Gastroesophageal sphincter (tissue), 4 donors: ENCODE data around the gene JPT1. TPM values are rescaled to one million over a fixed set of nuclear protein-coding genes. Genes with fewer than 3 reads are reported as not detected.

Experiments used
- ATAC-seq: fragments of 150-250 bp; one replicate; pipeline ENCODE4 v1.9.1; 2016; ENCODE audit warnings: mild to moderate bottlenecking, moderate library complexity
- H3K27ac ChIP-seq, 4 donors: fragments of 200-600 bp; sonication (generic) in 3 of 4; 1 replicate in 3 of 4; 2 replicates in 1 of 4; pipeline ENCODE4 v1.5.1; 2016 to 2019
- H3K27me3 ChIP-seq: fragments of 200-600 bp; sonication (generic); one replicate; pipeline ENCODE4 v1.5.1; 2019
- H3K36me3 ChIP-seq, 2 donors: fragments of 200-600 bp; sonication (generic); one replicate each; pipeline ENCODE4 v1.5.1; 2019; ENCODE audit warnings: control low read depth in 1 of 2
- H3K4me1 ChIP-seq, 3 donors: fragments of 200-600 bp; sonication (generic); 1 replicate in 2 of 3; 2 replicates in 1 of 3; pipeline ENCODE4 v1.5.1; 2016 to 2019; ENCODE audit warnings: control low read depth in 2 of 3
- H3K4me3 ChIP-seq, 2 donors: fragments of 200-600 bp; sonication (generic); one replicate each; pipeline ENCODE4 v1.5.1; 2019; ENCODE audit warnings: mild to moderate bottlenecking in 1 of 2, moderate library complexity in 1 of 2
- H3K9me3 ChIP-seq, 3 donors: fragments of 200-600 bp; sonication (generic); one replicate each; pipeline ENCODE4 v1.5.1; 2017 to 2019; ENCODE audit warnings: control low read depth in 2 of 3
- EP300 ChIP-seq: sonication (generic); formaldehyde crosslinking; IDR thresholded peaks from one replicate; pipeline ENCODE4 v1.6.1; 2017; ENCODE audit warnings: antibody characterized with exemption, mild to moderate bottlenecking
- POLR2A ChIP-seq, 2 donors: fragments of 450-650 bp; IDR thresholded peaks; one replicate each; pipeline ENCODE4 v1.6.1; 2017; ENCODE audit warnings: antibody characterized with exemption in 2 of 2, mild to moderate bottlenecking in 2 of 2, moderate library complexity in 1 of 2
- POLR2AphosphoS5 ChIP-seq: sonication (generic); formaldehyde crosslinking; IDR thresholded peaks from one replicate; pipeline ENCODE4 v1.6.1; 2017; ENCODE audit warnings: antibody characterized with exemption
- WGBS, 2 donors: methylation state at CpG; one replicate each; pipeline ENCODE4 v1.1.5; 2018; ENCODE audit warnings: low coverage in 1 of 2; 5-methylcytosine and 5-hydroxymethylcytosine counted together
- total RNA-seq, 4 donors: library from RNA; depleted of rRNA; stranded (reverse); fragments of >200 nt; gene quantifications; one replicate each; pipeline ENCODE4 v1.1.0, GENCODE V29; 2016
- TF ChIP-seq, protein P1 (sequence below), 4 experiments: fragments of 200-600 bp in 2 of 4; fragments of 450-650 bp in 2 of 4; sonication (generic) in 1 of 4; IDR thresholded peaks; one replicate each; pipeline ENCODE4 v1.5.1; 2017 to 2019; ENCODE audit warnings: antibody characterized with exemption in 4 of 4, mild to moderate bottlenecking in 2 of 4, moderate library complexity in 2 of 4

JPT1 gene
- total RNA-seq, 4 donors from 2014 or later, result 9.3 to 48.5 (median 25.0) TPM

DNA sequence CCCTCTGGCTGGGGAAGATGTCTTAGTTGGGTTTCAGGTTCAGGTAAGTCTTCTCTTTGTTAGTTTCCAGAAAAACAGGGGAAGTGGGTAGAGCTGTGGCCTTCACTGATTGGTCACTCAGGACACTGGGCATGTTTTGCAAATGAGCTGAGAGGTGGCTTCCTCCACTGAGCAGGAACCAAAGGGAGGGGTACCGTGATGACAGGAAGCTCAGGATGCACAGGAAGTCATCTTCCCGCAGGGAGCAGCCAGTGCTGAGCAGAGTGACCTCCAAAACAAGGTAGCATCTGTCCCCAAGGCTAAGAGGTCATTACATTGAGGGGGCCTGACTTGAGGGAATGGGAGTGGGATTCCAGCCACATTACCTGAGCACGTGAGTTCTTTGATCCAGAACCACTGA is 28.3 kb downstream of the JPT1 start:
- no peak overlapping the region for H3K27ac ChIP-seq
- H3K9me3 ChIP-seq, result no peaks in the 10 kb centered on the region
- no peak for ATAC-seq
- 48 to 58% methylated on average over 2 to 3 of the region's 3 CpGs for WGBS, 2 donors
- H3K27me3 ChIP-seq, result no peaks in the 10 kb centered on the region
- peaks cover 0 to 26% of the 10 kb centered on the region in 2 donors for H3K36me3 ChIP-seq
- H3K4me3 ChIP-seq, result no peak overlapping the region
- TF ChIP-seq, protein P1, sequence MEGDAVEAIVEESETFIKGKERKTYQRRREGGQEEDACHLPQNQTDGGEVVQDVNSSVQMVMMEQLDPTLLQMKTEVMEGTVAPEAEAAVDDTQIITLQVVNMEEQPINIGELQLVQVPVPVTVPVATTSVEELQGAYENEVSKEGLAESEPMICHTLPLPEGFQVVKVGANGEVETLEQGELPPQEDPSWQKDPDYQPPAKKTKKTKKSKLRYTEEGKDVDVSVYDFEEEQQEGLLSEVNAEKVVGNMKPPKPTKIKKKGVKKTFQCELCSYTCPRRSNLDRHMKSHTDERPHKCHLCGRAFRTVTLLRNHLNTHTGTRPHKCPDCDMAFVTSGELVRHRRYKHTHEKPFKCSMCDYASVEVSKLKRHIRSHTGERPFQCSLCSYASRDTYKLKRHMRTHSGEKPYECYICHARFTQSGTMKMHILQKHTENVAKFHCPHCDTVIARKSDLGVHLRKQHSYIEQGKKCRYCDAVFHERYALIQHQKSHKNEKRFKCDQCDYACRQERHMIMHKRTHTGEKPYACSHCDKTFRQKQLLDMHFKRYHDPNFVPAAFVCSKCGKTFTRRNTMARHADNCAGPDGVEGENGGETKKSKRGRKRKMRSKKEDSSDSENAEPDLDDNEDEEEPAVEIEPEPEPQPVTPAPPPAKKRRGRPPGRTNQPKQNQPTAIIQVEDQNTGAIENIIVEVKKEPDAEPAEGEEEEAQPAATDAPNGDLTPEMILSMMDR (IDR thresholded peaks at IDR 0.05), result no peak
- TF ChIP-seq POLR2A (IDR thresholded peaks at IDR 0.05) (no peak), POLR2AphosphoS5 (no peak), EP300 (no peak)
- H3K4me1 ChIP-seq, result peaks cover 0 to 12% (median 5%) of the 10 kb centered on the region in 3 donors

DNA sequence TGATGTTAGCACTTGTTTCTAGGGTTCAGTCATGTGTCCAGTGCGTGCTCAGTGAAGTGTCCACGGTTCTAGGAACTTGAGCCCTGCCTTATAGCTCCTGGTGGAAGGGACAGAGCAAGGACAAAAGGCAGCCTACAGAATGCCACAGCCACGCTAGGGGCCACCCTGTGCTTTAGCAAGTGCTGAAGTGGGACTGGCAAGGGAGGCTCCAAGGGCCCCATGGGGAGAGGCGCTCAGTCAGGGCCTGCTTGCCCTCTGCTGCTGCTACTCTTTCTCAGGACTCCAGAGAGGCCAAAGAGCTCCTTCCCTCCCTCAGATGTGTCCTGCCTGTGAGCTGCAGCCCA is 29.5 kb downstream of the JPT1 start:
- H3K27ac ChIP-seq, result peak overlapping the region in 2 of 4 donors; percentile 14 to 16

GRCh38 chr17:75124041-75124818 is 30.1 kb downstream of the JPT1 start:
- Histone ChIP-seq H3K9me3 (no peaks in the 10 kb centered on the region), H3K27me3 (no peaks in the 10 kb centered on the region), H3K4me1 (no peaks in the 10 kb centered on the region), H3K36me3 (peaks cover 0 to 23% of the 10 kb centered on the region in 2 donors), H3K4me3 (no peak overlapping the region), H3K27ac (peak overlapping the region in 2 of 4 donors; percentile 14 to 16)
- peak; percentile 55 for ATAC-seq
- TF ChIP-seq, protein P1 (IDR thresholded peaks at IDR 0.05), result no peak
- TF ChIP-seq EP300 (no peak), POLR2AphosphoS5 (no peak), POLR2A (IDR thresholded peaks at IDR 0.05) (no peak)
- WGBS, 2 donors, result 70 to 100% methylated on average over 1 to 2 of the region's 19 CpGs

More for the DNA sequence above, 29.5 kb downstream of the JPT1 start:
- Histone ChIP-seq H3K27me3 (no peaks in the 10 kb centered on the region), H3K36me3 (peaks cover 0 to 27% of the 10 kb centered on the region in 2 donors), H3K9me3 (no peaks in the 10 kb centered on the region), H3K4me1 (no peaks in the 10 kb centered on the region), H3K4me3 (no peak overlapping the region)
- no peak for ATAC-seq
- TF ChIP-seq EP300, result no peak
- WGBS, 2 donors, result no CpG with 5 or more reads among the region's 4 CpGs

DNA sequence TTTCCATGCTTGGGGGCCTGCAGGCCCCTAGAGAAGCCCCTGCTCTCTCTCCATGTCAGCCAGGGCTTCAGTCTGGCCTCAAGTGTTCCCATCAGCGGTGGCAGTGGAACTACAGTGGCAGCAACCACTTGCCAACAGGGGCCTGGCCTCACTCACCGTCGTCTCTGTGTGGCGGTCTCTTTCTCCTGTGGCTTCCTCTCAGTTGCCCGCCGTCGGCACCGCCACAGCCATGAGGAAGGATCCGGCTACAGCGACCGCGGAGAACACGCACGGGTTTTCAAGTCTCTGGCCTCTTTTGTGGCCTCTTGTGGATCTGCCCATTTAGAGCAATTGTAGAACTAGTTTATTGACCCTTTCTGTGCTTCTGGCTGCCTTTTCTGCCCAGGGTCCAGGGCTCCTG is 36.0 kb downstream of the JPT1 start:
- no peak for ATAC-seq
- Histone ChIP-seq H3K4me1 (peaks cover 0 to 31% (median 7%) of the 10 kb centered on the region in 3 donors), H3K27me3 (no peaks in the 10 kb centered on the region), H3K9me3 (no peaks in the 10 kb centered on the region), H3K4me3 (no peak overlapping the region), H3K27ac (no peak overlapping the region), H3K36me3 (peaks cover 0 to 35% of the 10 kb centered on the region in 2 donors)
- WGBS, 2 donors, result 89 to 94% methylated on average over 10 to 13 of the region's 14 CpGs
- TF ChIP-seq, protein P1 (IDR thresholded peaks at IDR 0.05), result no peak
- TF ChIP-seq EP300 (no peak), POLR2AphosphoS5 (no peak), POLR2A (IDR thresholded peaks at IDR 0.05) (no peak)

GRCh38 chr17:75116737-75117136 is 37.6 kb downstream of the JPT1 start:
- peaks cover 0 to 37% (median 7%) of the 10 kb centered on the region in 3 donors for H3K4me1 ChIP-seq
- ATAC-seq, result no peak
- H3K27me3 ChIP-seq, result no peaks in the 10 kb centered on the region
- peak overlapping the region in 2 of 4 donors; percentile 20 to 21 for H3K27ac ChIP-seq
- TF ChIP-seq POLR2AphosphoS5 (no peak), POLR2A (IDR thresholded peaks at IDR 0.05) (no peak), EP300 (no peak)
- TF ChIP-seq, protein P1 (IDR thresholded peaks at IDR 0.05), result no peak
- no peaks in the 10 kb centered on the region for H3K9me3 ChIP-seq
- no peak overlapping the region for H3K4me3 ChIP-seq
- WGBS, 2 donors, result 47% methylated on average over 7 of the region's 9 CpGs; no CpG with 5 or more reads in 1 of the 2 donors
- H3K36me3 ChIP-seq, result peaks cover 0 to 35% of the 10 kb centered on the region in 2 donors
